Loucy (cell line): ENCODE results near the gene CYP4F2.

ENCODE experiments used
- H2AFZ ChIP-seq: fragments of 200-600 bp; sonication (generic); 2 replicates; pipeline ENCODE4 v1.6.0; 2016; ENCODE audit warnings: antibody characterized with exemption, mild to moderate bottlenecking, low read length, moderate library complexity
- H3F3A ChIP-seq: fragments of 200-600 bp; 2 replicates; pipeline ENCODE4 v1.6.0; 2016; ENCODE audit warnings: antibody characterized with exemption, low read depth, mild to moderate bottlenecking
- H3K27me3 ChIP-seq: fragments of 200-600 bp; sonication (generic); 2 replicates; pipeline ENCODE4 v1.6.1; 2014; ENCODE audit warnings: low read length, mild to moderate bottlenecking; ENCODE audit not compliant: insufficient read depth, poor library complexity, severe bottlenecking
- H3K36me3 ChIP-seq: fragments of 200-600 bp; sonication (generic); 2 replicates; pipeline ENCODE4 v1.6.1; 2016; ENCODE audit warnings: low read length; ENCODE audit not compliant: insufficient read depth
- H3K4me1 ChIP-seq: fragments of 200-600 bp; sonication (generic); 2 replicates; pipeline ENCODE4 v1.5.1; 2014; ENCODE audit warnings: low read length, mild to moderate bottlenecking; ENCODE audit not compliant: insufficient read depth, poor library complexity, severe bottlenecking
- H3K4me2 ChIP-seq: fragments of 200-600 bp; sonication (generic); 2 replicates; pipeline ENCODE4 v1.6.0; 2014; ENCODE audit warnings: antibody characterized with exemption, low read length, low read depth, mild to moderate bottlenecking; ENCODE audit not compliant: poor library complexity, severe bottlenecking
- H3K4me3 ChIP-seq: fragments of 200-600 bp; sonication (generic); 2 replicates; pipeline ENCODE4 v1.5.1; 2014; ENCODE audit warnings: low read length, mild to moderate bottlenecking, mixed read lengths; ENCODE audit not compliant: poor library complexity, severe bottlenecking
- H3K79me2 ChIP-seq: fragments of 200-600 bp; sonication (generic); 2 replicates; pipeline ENCODE4 v1.6.1; 2014; ENCODE audit warnings: low read length; ENCODE audit not compliant: insufficient read depth
- H3K9ac ChIP-seq: fragments of 200-600 bp; sonication (generic); 2 replicates; pipeline ENCODE4 v1.6.0; 2014; ENCODE audit warnings: mild to moderate bottlenecking, low read depth, low read length, moderate library complexity; ENCODE audit not compliant: poor library complexity, severe bottlenecking
- H3K9me2 ChIP-seq: fragments of 200-600 bp; sonication (generic); replicated peaks from 2 replicates; pipeline ENCODE4 v1.6.1; 2016; ENCODE audit warnings: low read depth, low read length, mixed read lengths
- H3K9me3 ChIP-seq: fragments of 200-600 bp; sonication (generic); 2 replicates; pipeline ENCODE4 v1.6.1; 2014; ENCODE audit warnings: mild to moderate bottlenecking, antibody characterized with exemption, low read length, low read depth; ENCODE audit not compliant: insufficient read depth
- H4K20me1 ChIP-seq: fragments of 200-600 bp; sonication (generic); 2 replicates; pipeline ENCODE4 v1.6.0; 2014; ENCODE audit warnings: antibody characterized with exemption, low read length, mild to moderate bottlenecking; ENCODE audit not compliant: insufficient read depth, poor library complexity, severe bottlenecking
- EZH2phosphoT487 ChIP-seq: fragments of 200-600 bp; IDR thresholded peaks from 2 replicates; pipeline ENCODE4 v1.6.1; 2018; ENCODE audit warnings: antibody characterized with exemption, mild to moderate bottlenecking, moderate library complexity, borderline replicate concordance
- TF ChIP-seq, protein P1 (sequence below): fragments of 200-600 bp; sonication (generic); conservative IDR thresholded peaks from 2 replicates; pipeline ENCODE4 v1.5.1; 2014; ENCODE audit warnings: mild to moderate bottlenecking, antibody characterized with exemption, low read length

CYP4F2 gene, protein sequence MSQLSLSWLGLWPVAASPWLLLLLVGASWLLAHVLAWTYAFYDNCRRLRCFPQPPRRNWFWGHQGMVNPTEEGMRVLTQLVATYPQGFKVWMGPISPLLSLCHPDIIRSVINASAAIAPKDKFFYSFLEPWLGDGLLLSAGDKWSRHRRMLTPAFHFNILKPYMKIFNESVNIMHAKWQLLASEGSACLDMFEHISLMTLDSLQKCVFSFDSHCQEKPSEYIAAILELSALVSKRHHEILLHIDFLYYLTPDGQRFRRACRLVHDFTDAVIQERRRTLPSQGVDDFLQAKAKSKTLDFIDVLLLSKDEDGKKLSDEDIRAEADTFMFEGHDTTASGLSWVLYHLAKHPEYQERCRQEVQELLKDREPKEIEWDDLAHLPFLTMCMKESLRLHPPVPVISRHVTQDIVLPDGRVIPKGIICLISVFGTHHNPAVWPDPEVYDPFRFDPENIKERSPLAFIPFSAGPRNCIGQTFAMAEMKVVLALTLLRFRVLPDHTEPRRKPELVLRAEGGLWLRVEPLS

DNA sequence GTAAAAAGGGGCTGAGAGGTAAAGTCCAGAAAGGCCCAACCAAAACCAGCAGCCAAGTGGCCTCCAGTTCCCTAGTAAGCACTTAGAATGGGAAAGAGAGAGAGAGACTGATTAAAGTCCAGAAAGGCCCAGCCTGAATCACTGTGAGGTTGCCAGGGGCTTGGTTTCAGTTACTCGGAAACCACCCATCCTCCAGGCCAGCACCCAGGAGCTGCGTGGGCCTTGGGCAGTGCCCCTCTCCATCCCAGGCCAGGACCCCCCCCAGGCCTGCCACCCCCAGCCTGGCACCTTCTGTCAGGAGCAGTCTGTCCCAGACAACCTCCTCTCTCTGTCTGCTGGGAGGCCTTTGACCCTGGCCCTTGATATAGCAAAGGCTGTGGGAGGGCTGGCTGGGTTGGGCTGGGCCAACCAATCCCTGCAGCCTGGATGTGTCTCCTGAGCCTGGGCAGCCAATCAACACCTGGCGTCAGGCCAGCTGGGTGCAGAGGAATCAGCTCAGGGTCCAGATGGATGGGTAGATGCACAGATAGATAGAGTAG, at the start of gene CYP4F2:
Gene CYP4F2, minus strand, starts transcription at position 337 of the 539 bp plus-strand sequence. CDS start 463 bp downstream, outside the sequence.
- H3K9ac ChIP-seq, result peak within 1 kb of the TSS; percentile 34
- H3K4me2 ChIP-seq, result no peak within 1 kb of the TSS
- no peaks in the 10 kb centered on the region for H3K27me3 ChIP-seq
- no peaks in the 10 kb centered on the region for H3K9me3 ChIP-seq
- H3K4me3 ChIP-seq, result no peak within 1 kb of the TSS
- no peaks in the 10 kb centered on the region for H3K36me3 ChIP-seq
- no peaks in the 10 kb centered on the region for H4K20me1 ChIP-seq
- H3K4me1 ChIP-seq, result peaks cover 27% of the 10 kb centered on the region
- H3K79me2 ChIP-seq, result peaks cover 12% of the 10 kb centered on the region; the same call in 1 of the 2 replicates
- TF ChIP-seq EZH2phosphoT487, result no peak
- TF ChIP-seq, protein P1, sequence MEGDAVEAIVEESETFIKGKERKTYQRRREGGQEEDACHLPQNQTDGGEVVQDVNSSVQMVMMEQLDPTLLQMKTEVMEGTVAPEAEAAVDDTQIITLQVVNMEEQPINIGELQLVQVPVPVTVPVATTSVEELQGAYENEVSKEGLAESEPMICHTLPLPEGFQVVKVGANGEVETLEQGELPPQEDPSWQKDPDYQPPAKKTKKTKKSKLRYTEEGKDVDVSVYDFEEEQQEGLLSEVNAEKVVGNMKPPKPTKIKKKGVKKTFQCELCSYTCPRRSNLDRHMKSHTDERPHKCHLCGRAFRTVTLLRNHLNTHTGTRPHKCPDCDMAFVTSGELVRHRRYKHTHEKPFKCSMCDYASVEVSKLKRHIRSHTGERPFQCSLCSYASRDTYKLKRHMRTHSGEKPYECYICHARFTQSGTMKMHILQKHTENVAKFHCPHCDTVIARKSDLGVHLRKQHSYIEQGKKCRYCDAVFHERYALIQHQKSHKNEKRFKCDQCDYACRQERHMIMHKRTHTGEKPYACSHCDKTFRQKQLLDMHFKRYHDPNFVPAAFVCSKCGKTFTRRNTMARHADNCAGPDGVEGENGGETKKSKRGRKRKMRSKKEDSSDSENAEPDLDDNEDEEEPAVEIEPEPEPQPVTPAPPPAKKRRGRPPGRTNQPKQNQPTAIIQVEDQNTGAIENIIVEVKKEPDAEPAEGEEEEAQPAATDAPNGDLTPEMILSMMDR, result no peak
- no peaks in the 10 kb centered on the region for H3K9me2 ChIP-seq
- H3F3A ChIP-seq, result no peaks in the 10 kb centered on the region
- no peak within 1 kb of the TSS for H2AFZ ChIP-seq

DNA sequence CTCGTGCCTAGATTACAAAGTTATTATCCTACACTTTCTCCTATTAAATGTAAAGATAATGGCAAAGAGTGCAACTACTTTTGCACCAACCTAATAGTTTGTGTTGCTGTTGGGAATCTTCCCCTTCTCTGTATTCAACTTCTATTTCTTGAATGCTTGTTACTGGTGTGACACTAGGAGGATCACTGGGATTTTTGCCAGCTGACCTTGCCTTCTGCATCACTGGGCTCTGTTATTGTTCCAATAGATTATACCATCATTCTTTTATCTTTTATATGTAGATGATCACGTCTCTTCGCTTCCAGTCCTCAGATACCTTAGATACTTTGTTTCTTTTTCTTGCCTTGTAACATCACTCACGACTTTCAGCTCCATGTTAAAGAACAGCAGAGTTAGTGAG, 47.4 kb upstream of the CYP4F2 start:
- Histone ChIP-seq H3K9me3 (peaks cover 12% of the 10 kb centered on the region), H4K20me1 (no peaks in the 10 kb centered on the region), H3K9me2 (no peaks in the 10 kb centered on the region), H3K9ac (no peak overlapping the region), H3K4me1 (no peaks in the 10 kb centered on the region), H3K36me3 (no peaks in the 10 kb centered on the region), H3F3A (no peaks in the 10 kb centered on the region), H3K4me3 (no peak overlapping the region), H3K79me2 (no peaks in the 10 kb centered on the region), H2AFZ (no peak overlapping the region), H3K4me2 (no peak overlapping the region), H3K27me3 (no peaks in the 10 kb centered on the region)
- TF ChIP-seq EZH2phosphoT487, result no peak
- TF ChIP-seq, protein P1, result no peak

DNA sequence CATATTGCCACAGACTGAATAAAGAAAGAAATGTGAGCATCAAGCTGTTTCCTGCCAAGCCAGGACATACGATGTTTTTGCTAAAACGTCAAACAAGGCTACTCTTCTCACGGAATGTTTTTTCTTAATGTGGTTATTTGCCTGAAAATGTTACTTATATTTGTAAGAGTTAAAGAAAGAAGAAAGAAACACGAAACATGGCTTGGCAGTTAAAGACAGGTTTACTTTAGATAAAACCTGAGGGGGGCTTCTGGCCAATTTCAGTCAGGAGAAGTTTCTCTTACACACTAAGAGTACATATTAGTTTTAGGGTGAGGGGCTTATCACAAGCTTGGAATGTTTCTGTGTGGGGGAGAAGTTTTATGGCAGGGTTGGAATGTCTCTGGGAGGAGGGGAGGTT, 46.5 kb upstream of the CYP4F2 start:
- H3K4me1 ChIP-seq, result no peaks in the 10 kb centered on the region
- H3F3A ChIP-seq, result no peaks in the 10 kb centered on the region
- no peaks in the 10 kb centered on the region for H3K27me3 ChIP-seq
- H3K79me2 ChIP-seq, result no peaks in the 10 kb centered on the region
- TF ChIP-seq, protein P1, result no peak
- no peak for TF ChIP-seq EZH2phosphoT487
- no peaks in the 10 kb centered on the region for H3K9me2 ChIP-seq
- no peak overlapping the region for H3K4me2 ChIP-seq
- H3K4me3 ChIP-seq, result no peak overlapping the region
- H2AFZ ChIP-seq, result no peak overlapping the region
- no peaks in the 10 kb centered on the region for H4K20me1 ChIP-seq
- H3K9ac ChIP-seq, result no peak overlapping the region
- H3K36me3 ChIP-seq, result no peaks in the 10 kb centered on the region
- H3K9me3 ChIP-seq, result peaks cover 12% of the 10 kb centered on the region
